IMR-90 (cell line): ENCODE measurements around the gene ZNF366. TPM values are rescaled to one million over a fixed set of nuclear protein-coding genes. Genes with fewer than 3 reads are reported as not detected.

Experiments used
- ATAC-seq: fragments of 200-7000 bp; cut with Tn5 transposase; 2 replicates; pipeline ENCODE4 v1.9.1; 2020; ENCODE audit warnings: low read depth, mild to moderate bottlenecking, moderate library complexity
- BruUV-seq: library from RNA; stranded (reverse); fragments of 400-500 nt; replicated peaks from 2 replicates; lab custom pipeline; 2021; lab: Mats Ljungman, UMichigan
- CTCF ChIA-PET: fragments of 300-600 bp; formaldehyde crosslinking; extraction: SDS; loops from one replicate; lab custom pipeline; 2021; ENCODE audit warnings: antibody characterized with exemption; lab: Yijun Ruan, JAX
- POLR2A ChIA-PET: fragments of 300-600 bp; sonication (Branson Sonifier 250); formaldehyde crosslinking; loops from one replicate; lab custom pipeline; 2022; ENCODE audit warnings: antibody characterized with exemption; ENCODE audit not compliant: unreplicated experiment; lab: Charles Lee
- DNase-seq: peaks from one replicate; pipeline ENCODE4 v3.0.0; 2013
- H2AFZ ChIP-seq: replicated peaks from 2 replicates; pipeline ENCODE3; 2013; ENCODE audit warnings: low read length, mild to moderate bottlenecking; ENCODE audit not compliant: poor library complexity
- H2AK5ac ChIP-seq: 2 replicates; pipeline ENCODE4 v1.6.1; 2013; ENCODE audit warnings: low read depth, low read length, inconsistent platforms
- H2AK9ac ChIP-seq: replicated peaks from 2 replicates; pipeline ENCODE3; 2013; ENCODE audit warnings: mild to moderate bottlenecking, low read depth, low read length, moderate library complexity; ENCODE audit not compliant: poor library complexity
- H2BK120ac ChIP-seq: 2 replicates; pipeline ENCODE4 v1.6.1; 2013; ENCODE audit warnings: low read depth, low read length, inconsistent platforms
- H2BK15ac ChIP-seq: 3 replicates; pipeline ENCODE4 v1.6.1; 2013; ENCODE audit warnings: low read depth, low read length, inconsistent platforms
- H2BK20ac ChIP-seq: 2 replicates; pipeline ENCODE4 v1.6.1; 2013; ENCODE audit warnings: low read depth, mild to moderate bottlenecking, inconsistent platforms, low read length, moderate library complexity
- H2BK5ac ChIP-seq: 2 replicates; pipeline ENCODE4 v1.6.1; 2013; ENCODE audit warnings: mild to moderate bottlenecking, low read depth, low read length, inconsistent platforms; ENCODE audit not compliant: poor library complexity, severe bottlenecking
- H3K14ac ChIP-seq: replicated peaks from 2 replicates; pipeline ENCODE4 v1.6.1; 2013; ENCODE audit warnings: low read depth, low read length, inconsistent platforms
- H3K18ac ChIP-seq: 2 replicates; pipeline ENCODE4 v1.6.1; 2013; ENCODE audit warnings: low read depth, low read length, control low read depth
- H3K23ac ChIP-seq: 2 replicates; pipeline ENCODE4 v1.6.1; 2013; ENCODE audit warnings: low read depth, low read length, inconsistent platforms
- H3K27ac ChIP-seq: 2 replicates; pipeline ENCODE4 v1.5.1; 2013; ENCODE audit warnings: mild to moderate bottlenecking, control low read depth, low read length; ENCODE audit not compliant: insufficient read depth
- H3K27me3 ChIP-seq: 2 replicates; pipeline ENCODE4 v1.6.1; 2013; ENCODE audit warnings: low read length; ENCODE audit not compliant: control insufficient read depth, insufficient read depth
- H3K36me3 ChIP-seq: 2 replicates; pipeline ENCODE4 v1.6.1; 2013; ENCODE audit warnings: low read length, mixed read lengths; ENCODE audit not compliant: control insufficient read depth, insufficient read depth
- H3K4ac ChIP-seq: 2 replicates; pipeline ENCODE4 v1.6.1; 2013; ENCODE audit warnings: low read depth, low read length, inconsistent platforms
- H3K4me1 ChIP-seq: 2 replicates; pipeline ENCODE4 v1.6.1; 2013; ENCODE audit warnings: low read length, mixed read lengths; ENCODE audit not compliant: control insufficient read depth, insufficient read depth
- H3K4me2 ChIP-seq: 2 replicates; pipeline ENCODE4 v1.6.1; 2013; ENCODE audit warnings: low read depth, mild to moderate bottlenecking, control low read depth, low read length, moderate library complexity
- H3K4me3 ChIP-seq: 2 replicates; pipeline ENCODE4 v1.5.1; 2013; ENCODE audit warnings: low read depth, mild to moderate bottlenecking, control low read depth, low read length, moderate library complexity; ENCODE audit not compliant: insufficient read depth
- H3K56ac ChIP-seq: 2 replicates; pipeline ENCODE4 v1.6.1; 2013; ENCODE audit warnings: low read length, inconsistent platforms; ENCODE audit not compliant: insufficient read depth; ENCODE audit errors: extremely low read depth
- H3K79me1 ChIP-seq, 2 experiments: 2 replicates each; pipeline ENCODE4 v1.6.1; 2013; ENCODE audit warnings: low read length in 2 of 2, inconsistent platforms in 1 of 2, low read depth in 1 of 2
- H3K9ac ChIP-seq: 2 replicates; pipeline ENCODE4 v1.6.1; 2013; ENCODE audit warnings: low read depth, low read length, control low read depth
- H3K9me1 ChIP-seq: 2 replicates; pipeline ENCODE4 v1.6.1; 2013; ENCODE audit warnings: low read length, inconsistent platforms; ENCODE audit not compliant: insufficient read depth
- H3K9me3 ChIP-seq: 2 replicates; pipeline ENCODE4 v1.6.1; 2013; ENCODE audit warnings: low read length; ENCODE audit not compliant: control insufficient read depth, insufficient read depth
- H4K20me1 ChIP-seq: 2 replicates; pipeline ENCODE4 v1.6.1; 2013; ENCODE audit warnings: low read length, inconsistent platforms; ENCODE audit not compliant: insufficient read depth
- H4K5ac ChIP-seq: 2 replicates; pipeline ENCODE4 v1.6.1; 2013; ENCODE audit warnings: mild to moderate bottlenecking, low read depth, low read length, control low read depth
- H4K8ac ChIP-seq, 2 experiments: 2 replicates each; pipeline ENCODE4 v1.6.1; 2013; ENCODE audit warnings: low read depth in 2 of 2, low read length in 2 of 2, control low read depth in 1 of 2, inconsistent platforms in 1 of 2
- H4K91ac ChIP-seq: 2 replicates; pipeline ENCODE4 v1.6.1; 2013; ENCODE audit warnings: low read depth, low read length, inconsistent platforms; ENCODE audit not compliant: insufficient read depth
- MAZ ChIP-seq: IDR thresholded peaks from 2 replicates; pipeline ENCODE4 v1.6.1; 2012; ENCODE audit warnings: low read depth, mild to moderate bottlenecking, low read length, improper control_type of control experiment, moderate library complexity, borderline replicate concordance
- RCOR1 ChIP-seq: IDR thresholded peaks from 2 replicates; pipeline ENCODE4 v1.6.1; 2012; ENCODE audit warnings: mild to moderate bottlenecking, low read length, improper control_type of control experiment; ENCODE audit not compliant: insufficient replicate concordance
- WGBS, 2 experiments: methylation state at CpG; one replicate each; pipeline versions ENCODE4 v1.1.5 to v1.1.7; 2013; ENCODE audit warnings: missing lambda C conversion rate in 2 of 2; ENCODE audit not compliant: insufficient read length in 1 of 2; ENCODE audit errors: extremely low coverage in 2 of 2; 5-methylcytosine and 5-hydroxymethylcytosine counted together
- dilution Hi-C: fragments of 300-500 bp; cut with HindIII; formaldehyde crosslinking; loops from one replicate; pipeline ENCODE4 v1.14.3; 2018; ENCODE audit warnings: low sequenced_read_pairs; ENCODE audit not compliant: unreplicated experiment
- in situ Hi-C: fragments of 300-500 bp; cut with MboI; formaldehyde crosslinking; loops from 3 replicates; pipeline ENCODE4 v1.14.3; 2019; ENCODE audit warnings: low sequenced_read_pairs, inconsistent platforms, mixed read lengths
- intact Hi-C: fragments of 100-400 bp; cut with micrococcal nuclease; formaldehyde crosslinking; loops from 2 replicates; pipeline ENCODE4 v1.10.0; 2022
- polyA plus RNA-seq, 3 experiments: library from polyadenylated mRNA; depleted of rRNA; stranded (reverse); fragments of >200 nt; gene quantifications; 2 replicates each; pipeline ENCODE4 v1.2.3, GENCODE V29; 2012; ENCODE audit warnings: low replicate concordance in 1 of 3
- total RNA-seq: library from RNA; depleted of rRNA; stranded (reverse); fragments of >200 nt; gene quantifications from 2 replicates; pipeline ENCODE4 v1.2.3, GENCODE V29; 2012

Gene ZNF366
- total and polyA plus RNA-seq, 2 of the 4 experiments (the other 2 are of a cell fraction), result not detected

GRCh38 chr5:72400950-72401349 lies 106.3 kb downstream of the ZNF366 start:
- H2AK9ac ChIP-seq, result no peak overlapping the region
- H3K9ac ChIP-seq, result no peak overlapping the region
- intact Hi-C loops, result no loop called here
- no TSS peak for BruUV-seq
- H2AFZ ChIP-seq, result no peak overlapping the region
- H4K5ac ChIP-seq, result no peak overlapping the region
- H4K20me1 ChIP-seq, result no peaks in the 10 kb centered on the region
- DNase-seq (no peak), ATAC-seq (no peak)
- H2BK5ac ChIP-seq, result no peak overlapping the region
- no peaks in the 10 kb centered on the region for H3K9me1 ChIP-seq
- CTCF ChIA-PET, result no interaction called here
- H3K27me3 ChIP-seq, result no peaks in the 10 kb centered on the region
- H3K36me3 ChIP-seq, result no peaks in the 10 kb centered on the region
- H3K56ac ChIP-seq, result no peak overlapping the region
- H2BK15ac ChIP-seq, result no peak overlapping the region
- no peak overlapping the region for H4K91ac ChIP-seq
- dilution Hi-C loops, result no loop called here
- in situ Hi-C loops, result no loop called here
- H3K79me1 ChIP-seq, result no peaks in the 10 kb centered on the region
- H3K23ac ChIP-seq, result no peak overlapping the region
- no peak overlapping the region for H4K8ac ChIP-seq
- peaks cover 6% of the 10 kb centered on the region; the same call in 1 of the 2 replicates for H3K4me1 ChIP-seq
- H3K14ac ChIP-seq, result no peak overlapping the region
- peaks cover 10% of the 10 kb centered on the region for H3K9me3 ChIP-seq
- no CpG with 5 or more reads among the region's 1 CpG for WGBS, 2 experiments
- H2BK120ac ChIP-seq, result no peak overlapping the region
- H2AK5ac ChIP-seq, result no peak overlapping the region
- POLR2A ChIA-PET, result no interaction called here
- H3K4me2 ChIP-seq, result no peak overlapping the region
- TF ChIP-seq RCOR1 (no peak), MAZ (no peak)
- no peak overlapping the region for H3K27ac ChIP-seq
- H3K18ac ChIP-seq, result no peak overlapping the region
- no peak overlapping the region for H3K4ac ChIP-seq
- H3K4me3 ChIP-seq, result no peak overlapping the region
- H2BK20ac ChIP-seq, result no peak overlapping the region
